H9 (cell line): ENCODE measurements around the gene CCSER1. TPM values are rescaled to one million over a fixed set of nuclear protein-coding genes. Genes with fewer than 3 reads are reported as not detected.

Source experiments
- DNase-seq: peaks from one replicate; pipeline ENCODE4 v3.0.0-alpha.2; 2017
- H2AFZ ChIP-seq: one replicate; pipeline ENCODE4 v1.6.1; 2013; ENCODE audit warnings: mild to moderate bottlenecking, low read length, control low read depth, moderate library complexity
- H2AK5ac ChIP-seq: 2 replicates; pipeline ENCODE4 v1.6.1; 2013; ENCODE audit warnings: low read length, control low read depth, mixed read lengths; ENCODE audit not compliant: insufficient read length
- H2BK120ac ChIP-seq: one replicate; pipeline ENCODE4 v1.6.1; 2013; ENCODE audit warnings: low read depth, mild to moderate bottlenecking, low read length, control low read depth, inconsistent platforms; ENCODE audit not compliant: poor library complexity, severe bottlenecking
- H2BK12ac ChIP-seq: 2 replicates; pipeline ENCODE4 v1.6.1; 2013; ENCODE audit warnings: low read length, control low read depth, mixed read lengths, low read depth; ENCODE audit not compliant: insufficient read length
- H2BK15ac ChIP-seq: 2 replicates; pipeline ENCODE4 v1.6.1; 2013; ENCODE audit warnings: low read depth, low read length, control low read depth
- H2BK20ac ChIP-seq: one replicate; pipeline ENCODE4 v1.6.1; 2013; ENCODE audit warnings: low read depth, mild to moderate bottlenecking, low read length, control low read depth, inconsistent platforms; ENCODE audit not compliant: poor library complexity, severe bottlenecking
- H2BK5ac ChIP-seq: 2 replicates; pipeline ENCODE4 v1.6.1; 2013; ENCODE audit warnings: low read length, control low read depth, mixed read lengths; ENCODE audit not compliant: insufficient read length
- H3K14ac ChIP-seq: 2 replicates; pipeline ENCODE4 v1.6.1; 2013; ENCODE audit warnings: low read length, control low read depth; ENCODE audit not compliant: insufficient read depth
- H3K18ac ChIP-seq: 2 replicates; pipeline ENCODE4 v1.6.1; 2013; ENCODE audit warnings: low read depth, mild to moderate bottlenecking, mixed read lengths, low read length, control low read depth; ENCODE audit not compliant: insufficient read length
- H3K23ac ChIP-seq: 2 replicates; pipeline ENCODE4 v1.6.1; 2013; ENCODE audit warnings: low read length, control low read depth, mixed read lengths, low read depth; ENCODE audit not compliant: insufficient read length
- H3K23me2 ChIP-seq: 2 replicates; pipeline ENCODE4 v1.6.1; 2013; ENCODE audit warnings: low read depth, mild to moderate bottlenecking, mixed read lengths, low read length, control low read depth; ENCODE audit not compliant: insufficient read length, poor library complexity, severe bottlenecking
- H3K27ac ChIP-seq: 2 replicates; pipeline ENCODE4 v1.5.1; 2013; ENCODE audit warnings: low read length, control low read depth, mixed read lengths, low read depth; ENCODE audit not compliant: insufficient read length
- H3K27me3 ChIP-seq: 2 replicates; pipeline ENCODE4 v1.6.1; 2013; ENCODE audit warnings: low read length, control low read depth, inconsistent platforms; ENCODE audit not compliant: insufficient read depth
- H3K4ac ChIP-seq: 2 replicates; pipeline ENCODE4 v1.6.1; 2013; ENCODE audit warnings: low read depth, mild to moderate bottlenecking, control low read depth, inconsistent platforms, low read length, moderate library complexity
- H3K4me1 ChIP-seq: 2 replicates; pipeline ENCODE4 v1.6.1; 2013; ENCODE audit warnings: low read length, control low read depth, inconsistent platforms; ENCODE audit not compliant: insufficient read depth
- H3K4me2 ChIP-seq: 2 replicates; pipeline ENCODE4 v1.6.1; 2013; ENCODE audit warnings: low read length, control low read depth, mixed read lengths; ENCODE audit not compliant: insufficient read length, insufficient read depth
- H3K56ac ChIP-seq: 2 replicates; pipeline ENCODE4 v1.6.1; 2013; ENCODE audit warnings: low read depth, mild to moderate bottlenecking, mixed read lengths, low read length, control low read depth; ENCODE audit not compliant: insufficient read length
- H3K79me1 ChIP-seq: 2 replicates; pipeline ENCODE4 v1.6.1; 2013; ENCODE audit warnings: low read depth, mild to moderate bottlenecking, moderate library complexity, low read length, control low read depth, inconsistent platforms; ENCODE audit not compliant: insufficient read depth, poor library complexity, severe bottlenecking
- H3K79me2 ChIP-seq: 2 replicates; pipeline ENCODE4 v1.6.1; 2013; ENCODE audit warnings: low read length, control low read depth, inconsistent platforms; ENCODE audit not compliant: insufficient read depth
- H3K9ac ChIP-seq: 2 replicates; pipeline ENCODE4 v1.6.1; 2013; ENCODE audit warnings: low read length, control low read depth, mixed read lengths; ENCODE audit not compliant: insufficient read length; ENCODE audit errors: extremely low read depth
- H3K9me3 ChIP-seq: one replicate; pipeline ENCODE4 v1.6.1; 2013; ENCODE audit warnings: low read depth, low read length, inconsistent platforms; ENCODE audit not compliant: control insufficient read depth
- H3T11ph ChIP-seq: one replicate; pipeline ENCODE4 v1.6.1; 2013; ENCODE audit warnings: mild to moderate bottlenecking, low read length, control low read depth, inconsistent platforms
- H4K20me1 ChIP-seq: one replicate; pipeline ENCODE4 v1.6.1; 2013; ENCODE audit not compliant: control insufficient read depth, insufficient read length, insufficient read depth
- H4K5ac ChIP-seq: 2 replicates; pipeline ENCODE4 v1.6.1; 2013; ENCODE audit warnings: low read depth, mild to moderate bottlenecking, mixed read lengths, low read length, control low read depth; ENCODE audit not compliant: insufficient read length
- H4K8ac ChIP-seq: replicated peaks from 2 replicates; pipeline ENCODE4 v1.6.1; 2013; ENCODE audit warnings: low read length, control low read depth, mixed read lengths, low read depth; ENCODE audit not compliant: insufficient read length
- H4K91ac ChIP-seq: 2 replicates; pipeline ENCODE4 v1.6.1; 2013; ENCODE audit warnings: low read depth, mild to moderate bottlenecking, moderate library complexity, mixed read lengths, low read length, control low read depth; ENCODE audit not compliant: insufficient read length
- H3K27ac Mint-ChIP-seq, 3 experiments: 2 replicates in 2 of 3; 3 replicates in 1 of 3; pipeline ENCODE4 v1.8.0; 2020 to 2021; ENCODE audit warnings: mixed read lengths in 3 of 3, mild to moderate bottlenecking in 1 of 3, moderate library complexity in 1 of 3
- H3K27me3 Mint-ChIP-seq: 2 replicates; pipeline ENCODE4 v1.8.0; 2021; ENCODE audit warnings: low read depth, mild to moderate bottlenecking, moderate library complexity, mixed read lengths
- H3K36me3 Mint-ChIP-seq, 3 experiments: 2 replicates in 2 of 3; 3 replicates in 1 of 3; pipeline ENCODE4 v1.8.0; 2020 to 2021; ENCODE audit warnings: low read depth in 3 of 3, mixed read lengths in 3 of 3; ENCODE audit not compliant: insufficient read depth in 1 of 3
- H3K4me1 Mint-ChIP-seq, 2 experiments: 2 replicates each; pipeline ENCODE4 v1.8.0; 2020; ENCODE audit warnings: mixed read lengths in 2 of 2
- H3K4me3 Mint-ChIP-seq, 2 experiments: 2 replicates in 1 of 2; 3 replicates in 1 of 2; pipeline ENCODE4 v1.8.0; 2020 to 2021; ENCODE audit warnings: mild to moderate bottlenecking in 2 of 2, mixed read lengths in 2 of 2, moderate library complexity in 1 of 2
- H3K9me3 Mint-ChIP-seq, 2 experiments: 2 replicates in 1 of 2; 3 replicates in 1 of 2; pipeline ENCODE4 v1.8.0; 2020; ENCODE audit warnings: mild to moderate bottlenecking in 2 of 2, mixed read lengths in 2 of 2, moderate library complexity in 1 of 2
- WGBS: extraction: QIAGEN DNeasy Blood & Tissue Kit; methylation state at CpG from one replicate; pipeline ENCODE4 v1.1.7; 2013; ENCODE audit warnings: missing lambda C conversion rate, low lambda C conversion rate, mixed read lengths; ENCODE audit not compliant: insufficient read length; ENCODE audit errors: extremely low coverage; 5-methylcytosine and 5-hydroxymethylcytosine counted together
- total RNA-seq: library from RNA; stranded (reverse); gene quantifications from 2 replicates; pipeline ENCODE4 v1.2.1, GENCODE V29; 2021
- TF ChIP-seq, protein P1 (sequence below): fragments of 200-600 bp; sonication (generic); conservative IDR thresholded peaks from 3 replicates; pipeline ENCODE4 v1.8.0; 2021; ENCODE audit warnings: antibody characterized with exemption, mild to moderate bottlenecking

CCSER1 gene
- total RNA-seq, 1 experiment from 2014 or later = 0.37 TPM

- Histone ChIP-seq H3K18ac (no peak overlapping the region), H3K23ac (no peak overlapping the region), H4K8ac (no peak overlapping the region), H3K27ac (no peak overlapping the region), H3K9ac (no peak overlapping the region), H2BK5ac (no peak overlapping the region), H3K14ac (no peak overlapping the region), H2BK12ac (no peak overlapping the region), H3K79me2 (no peaks in the 10 kb centered on the region), H3K4ac (no peak overlapping the region), H4K91ac (no peak overlapping the region), H2BK15ac (no peak overlapping the region), H3K56ac (no peak overlapping the region), H2BK20ac (no peak overlapping the region), H2BK120ac (no peak overlapping the region), H3K23me2 (no peaks in the 10 kb centered on the region), H2AK5ac (no peak overlapping the region), H2AFZ (no peak overlapping the region), H3K9me3 (no peaks in the 10 kb centered on the region), H4K20me1 (no peaks in the 10 kb centered on the region), H3T11ph (no peak overlapping the region), H3K27me3 (no peaks in the 10 kb centered on the region), H4K5ac (no peak overlapping the region), H3K4me1 (no peaks in the 10 kb centered on the region), H3K79me1 (no peaks in the 10 kb centered on the region), H3K4me2 (no peak overlapping the region)
- DNase-seq = no peak
- no peaks in the 10 kb centered on the region for H3K4me1 Mint-ChIP-seq
- H3K27me3 Mint-ChIP-seq = no peaks in the 10 kb centered on the region
- H3K9me3 Mint-ChIP-seq = no peaks in the 10 kb centered on the region
- no CpG with 5 or more reads among the region's 3 CpGs for WGBS
- H3K27ac Mint-ChIP-seq = no peak overlapping the region
- no peaks in the 10 kb centered on the region for H3K36me3 Mint-ChIP-seq
- no peak overlapping the region for H3K4me3 Mint-ChIP-seq
- TF ChIP-seq, protein P1, sequence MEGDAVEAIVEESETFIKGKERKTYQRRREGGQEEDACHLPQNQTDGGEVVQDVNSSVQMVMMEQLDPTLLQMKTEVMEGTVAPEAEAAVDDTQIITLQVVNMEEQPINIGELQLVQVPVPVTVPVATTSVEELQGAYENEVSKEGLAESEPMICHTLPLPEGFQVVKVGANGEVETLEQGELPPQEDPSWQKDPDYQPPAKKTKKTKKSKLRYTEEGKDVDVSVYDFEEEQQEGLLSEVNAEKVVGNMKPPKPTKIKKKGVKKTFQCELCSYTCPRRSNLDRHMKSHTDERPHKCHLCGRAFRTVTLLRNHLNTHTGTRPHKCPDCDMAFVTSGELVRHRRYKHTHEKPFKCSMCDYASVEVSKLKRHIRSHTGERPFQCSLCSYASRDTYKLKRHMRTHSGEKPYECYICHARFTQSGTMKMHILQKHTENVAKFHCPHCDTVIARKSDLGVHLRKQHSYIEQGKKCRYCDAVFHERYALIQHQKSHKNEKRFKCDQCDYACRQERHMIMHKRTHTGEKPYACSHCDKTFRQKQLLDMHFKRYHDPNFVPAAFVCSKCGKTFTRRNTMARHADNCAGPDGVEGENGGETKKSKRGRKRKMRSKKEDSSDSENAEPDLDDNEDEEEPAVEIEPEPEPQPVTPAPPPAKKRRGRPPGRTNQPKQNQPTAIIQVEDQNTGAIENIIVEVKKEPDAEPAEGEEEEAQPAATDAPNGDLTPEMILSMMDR = no peak
These were observed 1241.9 kb downstream of the CCSER1 start for GRCh38 chr4:91369116-91369515.
